ENCODE measurements around the gene EFNA2. TPM values are rescaled to one million over a fixed set of nuclear protein-coding genes. Genes with fewer than 3 reads are reported as not detected.

The EFNA2 gene
- total RNA-seq, 1 donor from 2014 or later = 17.6 TPM

- DNase-seq (ENCODE audit: extremely low spot score, unreplicated experiment) = no peak
- Mint-ChIP-seq H3K9me3 (no peaks in the 10 kb centered on the region), H3K4me3 (peak overlapping the region; percentile 86)
These were observed 46.3 kb upstream of the EFNA2 start for GRCh38 chr19:1239420-1239795.

DNA sequence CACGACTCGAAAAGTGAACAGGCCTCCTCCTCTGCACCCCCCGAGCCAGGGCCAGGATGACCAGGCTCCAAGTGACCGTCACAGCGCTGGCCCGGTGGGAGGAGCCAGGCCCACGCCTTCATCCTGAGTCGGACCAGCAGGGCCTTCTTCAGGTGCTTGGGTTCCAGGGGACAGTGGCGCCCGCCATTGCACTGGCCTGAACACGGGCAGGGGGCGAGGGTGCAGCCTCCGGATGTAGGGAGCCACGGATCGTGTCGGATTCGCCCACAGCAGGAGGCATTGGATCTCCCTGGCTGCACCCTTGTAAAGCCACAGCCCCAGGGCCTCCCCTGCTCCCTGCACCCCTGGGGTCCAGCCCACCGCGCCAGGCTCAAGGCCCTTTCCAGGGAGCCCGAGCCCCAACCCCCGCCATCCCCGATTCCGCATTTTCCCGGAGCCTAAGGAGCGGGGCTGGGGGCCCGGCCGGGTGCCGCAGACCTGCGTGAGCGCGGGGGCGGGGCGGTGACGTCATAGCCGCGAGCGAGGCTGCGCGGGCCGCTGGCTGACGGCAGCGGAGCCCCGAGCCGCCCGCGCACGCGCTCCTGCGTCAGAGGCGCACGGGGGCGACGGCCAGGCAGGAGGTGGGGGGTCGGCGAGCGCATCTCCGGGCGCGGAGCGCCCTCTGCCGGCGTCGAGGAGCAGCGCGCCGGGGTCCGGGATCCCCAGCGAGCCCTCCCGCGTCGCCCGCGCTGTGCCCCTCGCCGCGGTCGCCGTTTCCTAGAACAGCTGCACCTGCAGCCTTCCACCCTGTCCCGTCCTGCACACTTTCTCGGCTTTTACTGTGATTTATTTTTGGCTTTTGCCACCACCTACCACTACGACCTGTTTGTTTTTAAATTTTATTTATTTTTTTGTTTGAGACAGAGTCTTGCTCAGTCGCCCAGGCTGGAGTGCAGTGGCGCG is 45.6 kb upstream of the EFNA2 start:
- Mint-ChIP-seq H3K36me3 (no peaks in the 10 kb centered on the region), H3K27me3 (no peaks in the 10 kb centered on the region), H3K4me3 (peak overlapping the region; percentile 92)

More at GRCh38 chr19:1239420-1239795, 46.3 kb upstream of the EFNA2 start:
- TF ChIP-seq, protein P1, sequence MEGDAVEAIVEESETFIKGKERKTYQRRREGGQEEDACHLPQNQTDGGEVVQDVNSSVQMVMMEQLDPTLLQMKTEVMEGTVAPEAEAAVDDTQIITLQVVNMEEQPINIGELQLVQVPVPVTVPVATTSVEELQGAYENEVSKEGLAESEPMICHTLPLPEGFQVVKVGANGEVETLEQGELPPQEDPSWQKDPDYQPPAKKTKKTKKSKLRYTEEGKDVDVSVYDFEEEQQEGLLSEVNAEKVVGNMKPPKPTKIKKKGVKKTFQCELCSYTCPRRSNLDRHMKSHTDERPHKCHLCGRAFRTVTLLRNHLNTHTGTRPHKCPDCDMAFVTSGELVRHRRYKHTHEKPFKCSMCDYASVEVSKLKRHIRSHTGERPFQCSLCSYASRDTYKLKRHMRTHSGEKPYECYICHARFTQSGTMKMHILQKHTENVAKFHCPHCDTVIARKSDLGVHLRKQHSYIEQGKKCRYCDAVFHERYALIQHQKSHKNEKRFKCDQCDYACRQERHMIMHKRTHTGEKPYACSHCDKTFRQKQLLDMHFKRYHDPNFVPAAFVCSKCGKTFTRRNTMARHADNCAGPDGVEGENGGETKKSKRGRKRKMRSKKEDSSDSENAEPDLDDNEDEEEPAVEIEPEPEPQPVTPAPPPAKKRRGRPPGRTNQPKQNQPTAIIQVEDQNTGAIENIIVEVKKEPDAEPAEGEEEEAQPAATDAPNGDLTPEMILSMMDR (conservative IDR thresholded peaks at IDR 0.05) = no peak
- Mint-ChIP-seq H3K4me1 (ENCODE audit: unreplicated experiment) (peaks cover 12% of the 10 kb centered on the region), H3K27me3 (no peaks in the 10 kb centered on the region), H3K27ac (peak overlapping the region; percentile 83), H3K36me3 (no peaks in the 10 kb centered on the region)

GRCh38 chr19:1240925-1241324 is 44.7 kb upstream of the EFNA2 start:
- H3K4me1 Mint-ChIP-seq (ENCODE audit: unreplicated experiment) = peaks cover 12% of the 10 kb centered on the region
- TF ChIP-seq, protein P1 (conservative IDR thresholded peaks at IDR 0.05) = no peak
- H3K4me3 Mint-ChIP-seq = peak overlapping the region; percentile 92
- no peaks in the 10 kb centered on the region for H3K36me3 Mint-ChIP-seq
- H3K27ac Mint-ChIP-seq = peak overlapping the region; percentile 93
- no peak for DNase-seq (ENCODE audit: extremely low spot score, unreplicated experiment)
- H3K9me3 Mint-ChIP-seq = no peaks in the 10 kb centered on the region
- no peaks in the 10 kb centered on the region for H3K27me3 Mint-ChIP-seq

More for the DNA sequence above, 45.6 kb upstream of the EFNA2 start:
- Mint-ChIP-seq H3K9me3 (no peaks in the 10 kb centered on the region), H3K27ac (peak overlapping the region; percentile 83), H3K4me1 (ENCODE audit: unreplicated experiment) (peaks cover 12% of the 10 kb centered on the region)
- TF ChIP-seq, protein P1 (conservative IDR thresholded peaks at IDR 0.05) = peak; percentile 98
- peak; percentile 96 for DNase-seq (ENCODE audit: extremely low spot score, unreplicated experiment)

- Mint-ChIP-seq H3K4me1 (ENCODE audit: unreplicated experiment) (peaks cover 12% of the 10 kb centered on the region), H3K9me3 (no peaks in the 10 kb centered on the region), H3K4me3 (peak within 1 kb of the TSS; percentile 92), H3K27ac (peak within 1 kb of the TSS; percentile 93), H3K27me3 (no peaks in the 10 kb centered on the region), H3K36me3 (no peaks in the 10 kb centered on the region)
- TF ChIP-seq, protein P1 (conservative IDR thresholded peaks at IDR 0.05) = no peak
- peak; percentile 92 for DNase-seq (ENCODE audit: extremely low spot score, unreplicated experiment)
These were observed 44.1 kb upstream of the EFNA2 start, which contains the start of gene ATP5F1D for GRCh38 chr19:1241417-1242095. Gene ATP5F1D, plus strand, starts transcription at chr19:1241751. Its CDS starts 100 bp downstream, at chr19:1241851.

DNA sequence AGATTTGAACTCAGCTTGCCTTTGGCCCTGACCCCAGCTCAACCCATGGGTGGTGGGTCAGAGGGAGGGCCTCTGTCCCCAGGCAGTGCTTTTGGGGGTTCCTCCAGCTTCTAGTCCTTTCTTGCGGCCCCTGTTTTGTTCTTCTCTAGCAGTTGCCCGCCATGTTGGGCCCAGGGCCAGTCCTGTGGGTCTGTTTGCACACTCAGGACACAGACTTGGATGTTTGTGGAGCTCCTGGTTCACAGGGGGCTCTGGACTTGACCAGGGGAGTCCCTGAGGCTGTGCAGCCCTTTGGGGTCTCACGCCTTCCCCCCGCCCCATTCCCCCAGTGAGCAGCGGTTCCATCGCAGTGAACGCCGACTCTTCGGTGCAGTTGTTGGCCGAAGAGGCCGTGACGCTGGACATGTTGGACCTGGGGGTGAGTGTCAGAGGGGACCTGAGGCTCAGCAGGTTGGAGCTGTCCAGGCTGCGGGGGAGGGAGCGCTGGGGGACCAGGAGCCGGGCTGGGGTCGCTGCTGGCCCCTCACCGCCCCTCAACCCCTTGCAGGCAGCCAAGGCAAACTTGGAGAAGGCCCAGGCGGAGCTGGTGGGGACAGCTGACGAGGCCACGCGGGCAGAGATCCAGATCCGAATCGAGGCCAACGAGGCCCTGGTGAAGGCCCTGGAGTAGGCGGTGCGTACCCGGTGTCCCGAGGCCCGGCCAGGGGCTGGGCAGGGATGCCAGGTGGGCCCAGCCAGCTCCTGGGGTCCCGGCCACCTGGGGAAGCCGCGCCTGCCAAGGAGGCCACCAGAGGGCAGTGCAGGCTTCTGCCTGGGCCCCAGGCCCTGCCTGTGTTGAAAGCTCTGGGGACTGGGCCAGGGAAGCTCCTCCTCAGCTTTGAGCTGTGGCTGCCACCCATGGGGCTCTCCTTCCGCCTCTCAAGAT is 41.6 kb upstream of the EFNA2 start:
- TF ChIP-seq, protein P1 (conservative IDR thresholded peaks at IDR 0.05) = peak; percentile 94
- Mint-ChIP-seq H3K4me1 (ENCODE audit: unreplicated experiment) (peaks cover 5% of the 10 kb centered on the region), H3K27me3 (no peaks in the 10 kb centered on the region), H3K4me3 (peak overlapping the region; percentile 87), H3K36me3 (no peaks in the 10 kb centered on the region), H3K27ac (peak overlapping the region; percentile 87), H3K9me3 (no peaks in the 10 kb centered on the region)
- DNase-seq (ENCODE audit: extremely low spot score, unreplicated experiment) = no peak
